ENCODE measurements around the gene NOC4L.
"Not testable (repeated sequence)": the region's sequence is repeated elsewhere in the genome, so short reads cannot be mapped to it uniquely, and the experiment has no call there.

The NOC4L gene

DNA sequence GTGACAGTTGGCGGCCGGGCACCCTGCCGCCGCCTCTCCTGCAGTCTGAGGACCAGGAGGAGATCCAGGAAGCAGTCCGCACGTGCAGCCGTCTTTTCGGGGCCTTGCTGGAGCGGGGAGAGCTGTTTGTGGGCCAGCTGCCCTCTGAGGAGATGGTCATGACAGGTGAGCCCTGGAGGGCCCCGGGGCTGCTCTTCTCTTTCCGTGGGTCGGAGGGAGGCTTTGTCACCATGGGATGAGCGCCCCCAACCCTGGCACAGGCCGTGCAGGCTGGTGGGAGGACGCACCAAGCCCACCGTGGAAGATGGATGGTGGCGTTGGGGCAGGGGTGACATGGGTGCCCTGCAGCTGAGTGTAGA lies 532 bp downstream of the NOC4L start:
- DNase-seq: no peak

DNA sequence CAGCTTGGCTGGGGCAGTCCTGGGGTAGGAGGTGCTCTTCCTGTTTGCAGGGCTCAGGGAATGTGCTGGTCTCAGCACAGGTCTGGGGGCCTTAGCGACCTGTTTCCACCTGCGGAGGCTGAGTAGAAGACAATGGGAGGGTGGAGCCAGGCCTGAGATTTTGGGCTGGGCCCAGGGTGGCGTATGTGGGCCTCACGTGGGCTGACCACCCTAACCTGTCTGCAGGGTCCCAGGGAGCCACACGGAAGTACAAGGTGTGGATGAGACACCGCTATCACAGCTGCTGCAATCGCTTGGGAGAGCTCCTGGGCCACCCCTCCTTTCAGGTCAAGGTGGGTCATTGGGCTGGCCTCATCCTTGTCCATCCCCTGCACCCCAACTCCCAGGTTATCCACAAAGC lies 1.1 kb downstream of the NOC4L start:
- DNase-seq: no peak

DNA sequence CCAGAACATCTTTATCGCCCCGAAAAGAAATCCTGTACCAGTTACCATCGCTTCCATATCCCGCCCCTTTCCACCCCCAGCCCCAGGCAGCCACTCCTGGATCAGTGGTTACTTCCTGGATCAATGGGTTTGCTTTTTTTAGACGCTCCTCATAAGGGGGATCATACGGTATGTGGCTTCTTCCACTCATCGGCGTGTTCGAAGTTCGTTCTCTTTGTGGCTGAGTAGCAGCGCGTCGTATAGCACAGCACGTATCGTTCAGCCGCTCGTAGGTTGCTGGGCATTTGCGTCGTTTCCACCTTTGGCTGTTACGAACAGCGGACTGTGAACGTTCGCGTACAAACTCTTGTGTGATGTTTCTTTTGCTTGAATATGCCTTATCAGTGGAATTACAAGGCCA lies 1.8 kb downstream of the NOC4L start:
- no peak for DNase-seq

DNA sequence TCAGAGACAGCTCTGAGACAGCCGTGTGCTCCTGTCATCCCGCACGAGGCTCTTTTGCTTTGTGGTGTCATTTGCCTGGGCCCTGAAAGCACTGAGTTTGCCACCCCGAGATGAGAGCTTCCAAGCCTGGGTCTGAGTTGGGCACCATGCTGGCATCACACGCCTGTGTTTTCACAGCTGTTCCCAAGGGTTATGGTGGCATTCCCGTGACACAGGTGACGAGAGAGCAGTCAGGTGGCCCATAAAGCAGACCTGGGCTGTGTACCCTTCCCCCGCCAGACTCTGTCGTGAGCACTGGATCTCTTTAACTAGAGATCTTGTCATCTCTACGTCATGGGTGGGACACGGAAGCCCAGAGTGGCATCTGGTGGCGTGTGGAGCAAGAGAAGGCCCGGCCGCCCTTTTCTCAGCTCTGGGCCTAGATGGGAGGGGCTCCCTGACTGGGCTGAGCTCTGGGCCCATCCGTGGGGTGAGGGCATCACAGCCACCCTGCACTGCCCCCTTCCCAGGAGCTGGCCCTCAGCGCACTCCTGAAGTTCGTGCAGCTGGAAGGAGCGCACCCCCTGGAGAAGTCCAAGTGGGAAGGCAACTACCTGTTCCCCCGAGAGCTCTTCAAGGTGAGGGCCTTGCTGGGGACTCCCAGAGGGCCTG lies 2.6 kb downstream of the NOC4L start:
- DNase-seq: no peak

DNA sequence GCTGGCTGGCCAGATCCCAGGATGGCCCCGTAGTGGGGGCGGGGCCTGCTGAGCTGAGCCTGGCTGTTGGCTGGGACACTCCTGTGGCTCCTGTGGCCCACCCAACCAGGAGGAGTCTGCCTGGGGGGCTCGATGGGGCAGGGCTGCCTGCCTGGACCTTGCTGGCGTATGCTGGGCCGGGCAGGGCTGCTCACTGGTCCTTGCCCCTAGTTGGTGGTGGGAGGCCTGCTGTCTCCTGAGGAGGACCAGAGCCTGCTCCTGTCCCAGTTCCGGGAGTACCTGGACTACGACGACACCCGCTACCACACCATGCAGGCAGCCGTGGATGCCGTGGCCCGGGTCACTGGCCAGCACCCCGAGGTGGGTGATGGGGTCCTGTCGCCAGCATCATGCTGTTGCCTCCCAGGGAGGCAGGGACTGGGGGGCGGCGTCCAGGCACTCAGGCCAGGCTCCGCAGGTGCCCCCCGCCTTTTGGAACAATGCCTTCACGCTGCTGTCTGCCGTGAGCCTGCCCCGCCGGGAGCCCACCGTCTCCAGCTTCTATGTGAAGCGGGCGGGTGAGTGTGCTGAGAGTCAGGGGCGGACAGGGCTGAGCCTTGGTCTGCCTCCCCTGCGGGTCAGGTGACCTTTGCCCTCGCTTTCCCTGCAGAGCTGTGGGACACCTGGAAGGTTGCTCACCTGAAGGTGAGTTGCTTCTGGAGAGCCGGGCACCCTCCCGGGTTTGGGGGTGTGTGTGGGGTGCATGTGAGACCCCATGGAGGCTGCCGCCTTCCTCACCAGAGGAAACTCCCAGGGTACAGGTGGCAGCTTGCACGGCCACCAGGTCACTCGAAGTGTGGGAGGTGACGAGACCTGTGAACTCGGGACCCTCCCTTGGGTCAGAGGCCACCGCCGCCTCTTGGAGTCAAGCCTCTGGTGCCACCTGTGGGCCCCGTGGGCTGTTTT lies 3.4 kb downstream of the NOC4L start:
- DNase-seq: no peak

DNA sequence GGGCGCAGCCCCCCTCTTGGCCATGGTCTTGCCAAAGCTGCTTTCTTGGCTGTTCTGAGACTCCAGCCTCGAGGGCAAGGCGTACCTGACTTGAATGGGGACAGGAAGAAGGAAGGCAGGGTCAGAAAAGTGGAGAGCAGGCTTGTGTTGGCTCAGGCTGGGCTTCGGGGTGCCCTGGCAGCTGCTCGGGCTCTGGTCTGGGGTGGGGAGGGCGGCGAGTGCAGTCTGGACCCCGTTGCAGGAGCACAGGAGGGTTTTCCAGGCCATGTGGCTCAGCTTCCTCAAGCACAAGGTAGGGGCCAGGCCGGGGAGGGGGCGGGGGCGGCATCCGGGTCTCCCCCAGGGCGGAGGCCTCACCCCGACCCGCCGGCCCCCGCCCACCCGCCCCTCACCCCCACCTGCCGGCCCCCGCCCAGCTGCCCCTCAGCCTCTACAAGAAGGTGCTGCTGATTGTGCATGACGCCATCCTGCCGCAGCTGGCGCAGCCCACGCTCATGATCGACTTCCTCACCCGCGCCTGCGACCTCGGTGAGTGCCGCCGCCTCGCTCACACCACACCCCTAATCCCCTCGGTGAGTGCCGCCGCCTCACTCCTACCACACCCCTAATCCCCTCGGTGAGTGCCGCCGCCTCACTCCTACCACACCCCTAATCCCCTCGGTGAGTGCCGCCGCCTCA lies 4.2 kb downstream of the NOC4L start:
- no peak for DNase-seq

DNA sequence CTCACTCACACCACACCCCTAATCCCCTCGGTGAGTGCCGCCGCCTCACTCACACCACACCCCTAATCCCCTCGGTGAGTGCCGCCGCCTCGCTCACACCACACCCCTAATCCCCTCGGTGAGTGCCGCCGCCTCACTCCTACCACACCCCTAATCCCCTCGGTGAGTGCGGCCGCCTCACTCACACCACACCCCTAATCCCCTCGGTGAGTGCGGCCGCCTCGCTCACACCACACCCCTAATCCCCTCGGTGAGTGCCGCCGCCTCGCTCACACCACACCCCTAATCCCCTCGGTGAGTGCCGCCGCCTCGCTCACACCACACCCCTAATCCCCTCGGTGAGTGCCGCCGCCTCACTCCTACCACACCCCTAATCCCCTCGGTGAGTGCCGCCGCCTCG lies 5.3 kb downstream of the NOC4L start:
- DNase-seq: not testable (repeated sequence)

DNA sequence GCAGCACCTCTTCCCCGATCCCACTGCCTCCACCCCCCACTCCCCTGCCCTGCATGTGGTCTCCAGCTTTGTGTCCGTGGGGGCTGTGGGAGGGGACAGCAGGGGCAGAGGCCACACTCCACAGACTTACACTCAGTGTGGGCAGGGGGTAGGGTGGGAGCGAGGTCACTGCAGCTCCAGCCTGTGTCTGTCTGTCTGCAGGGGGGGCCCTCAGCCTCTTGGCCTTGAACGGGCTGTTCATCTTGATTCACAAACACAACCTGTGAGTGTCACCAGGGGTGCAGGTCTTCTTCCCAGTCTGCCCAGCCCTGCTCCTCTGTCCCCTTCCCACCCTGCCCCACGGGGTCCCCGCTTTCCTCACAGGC lies 6.5 kb downstream of the NOC4L start:
- DNase-seq: no peak

DNA sequence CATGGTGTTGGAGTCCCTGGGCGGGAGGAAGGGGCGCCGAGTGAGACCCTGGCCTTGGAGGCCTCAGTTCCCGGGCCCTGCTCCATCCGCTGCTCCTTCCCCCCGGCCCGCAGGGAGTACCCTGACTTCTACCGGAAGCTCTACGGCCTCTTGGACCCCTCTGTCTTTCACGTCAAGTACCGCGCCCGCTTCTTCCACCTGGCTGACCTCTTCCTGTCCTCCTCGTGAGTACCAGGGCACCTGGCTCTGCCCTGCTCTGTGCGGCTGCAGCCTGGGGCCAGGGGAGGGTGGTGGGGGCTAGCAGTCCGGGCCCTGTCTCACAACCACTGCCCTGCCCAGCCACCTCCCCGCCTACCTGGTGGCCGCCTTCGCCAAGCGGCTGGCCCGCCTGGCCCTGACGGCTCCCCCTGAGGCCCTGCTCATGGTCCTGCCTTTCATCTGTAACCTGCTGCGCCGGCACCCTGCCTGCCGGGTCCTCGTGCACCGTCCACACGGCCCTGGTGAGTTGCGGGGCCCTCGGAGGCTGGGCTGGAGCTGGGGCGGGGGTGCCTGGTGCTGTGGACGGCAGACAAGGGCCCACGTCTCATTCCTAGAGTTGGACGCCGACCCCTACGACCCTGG lies 7.0 kb downstream of the NOC4L start:
- DNase-seq: no peak

DNA sequence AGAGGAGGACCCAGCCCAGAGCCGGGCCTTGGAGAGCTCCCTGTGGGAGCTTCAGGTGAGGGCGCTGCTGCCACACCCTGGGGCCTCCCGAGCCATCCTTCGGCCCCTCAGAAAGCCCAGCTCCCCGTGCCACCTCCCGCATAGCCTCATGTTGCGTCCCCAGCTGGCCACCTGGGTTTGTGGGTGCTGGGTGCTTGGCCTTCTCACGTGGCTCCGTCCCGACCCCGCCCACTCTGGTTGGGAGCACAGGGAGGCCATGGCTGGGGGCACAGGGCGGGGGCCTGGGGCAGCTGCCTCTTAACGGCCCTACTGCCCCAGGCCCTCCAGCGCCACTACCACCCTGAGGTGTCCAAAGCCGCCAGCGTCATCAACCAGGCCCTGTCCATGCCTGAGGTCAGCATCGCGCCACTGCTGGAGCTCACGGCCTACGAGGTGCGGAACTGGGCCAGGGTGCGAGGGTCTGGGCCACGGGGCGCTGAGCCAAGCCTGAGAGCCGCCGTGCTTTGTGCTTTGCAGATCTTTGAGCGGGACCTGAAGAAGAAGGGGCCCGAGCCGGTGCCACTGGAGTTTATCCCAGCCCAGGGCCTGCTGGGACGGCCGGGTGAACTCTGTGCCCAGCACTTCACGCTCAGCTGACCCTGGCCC lies 7.6 kb downstream of the NOC4L start:
- DNase-seq: no peak

DNA sequence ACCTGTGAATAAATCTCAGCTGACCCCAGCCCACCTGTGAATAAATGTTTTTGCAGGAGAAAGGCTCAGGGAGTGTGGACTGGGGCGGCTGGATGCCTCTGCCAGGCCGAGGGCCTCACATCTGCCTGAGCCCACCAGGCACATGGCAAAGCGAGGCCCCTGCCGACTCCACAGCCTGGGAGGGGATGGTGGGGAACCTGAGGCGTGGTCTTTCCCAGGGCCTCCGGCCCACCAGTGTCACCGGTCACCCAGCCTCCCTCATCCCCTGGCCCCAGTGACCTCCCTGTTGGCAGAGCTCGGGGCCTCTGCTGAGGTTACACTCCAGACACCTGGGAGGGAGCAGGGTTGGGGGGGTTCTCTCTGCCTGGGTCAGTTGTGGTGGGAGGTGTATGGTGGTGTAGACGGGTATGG lies 8.2 kb downstream of the NOC4L start:
- DNase-seq: no peak

DNA sequence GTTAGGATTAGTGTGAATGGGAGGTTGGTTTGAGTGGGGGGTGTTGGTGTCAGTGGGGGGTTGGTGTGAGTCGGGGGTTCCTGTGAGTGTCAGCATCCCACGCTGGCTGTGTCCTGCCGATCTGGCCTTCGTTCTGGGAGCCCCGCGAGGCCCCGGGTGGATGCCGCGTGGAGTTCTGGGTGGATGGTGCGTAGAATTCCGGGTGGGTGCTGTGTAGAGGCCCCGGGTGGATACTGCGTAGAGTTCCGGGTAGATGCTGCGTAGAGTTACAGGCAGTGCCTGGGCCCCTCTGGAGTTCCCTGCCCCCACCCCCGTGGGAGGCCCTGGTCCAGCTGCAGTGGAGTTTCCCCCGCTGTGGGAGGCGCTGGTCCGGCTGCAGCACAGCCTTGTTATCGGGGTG lies 8.7 kb downstream of the NOC4L start:
- no peak for DNase-seq

DNA sequence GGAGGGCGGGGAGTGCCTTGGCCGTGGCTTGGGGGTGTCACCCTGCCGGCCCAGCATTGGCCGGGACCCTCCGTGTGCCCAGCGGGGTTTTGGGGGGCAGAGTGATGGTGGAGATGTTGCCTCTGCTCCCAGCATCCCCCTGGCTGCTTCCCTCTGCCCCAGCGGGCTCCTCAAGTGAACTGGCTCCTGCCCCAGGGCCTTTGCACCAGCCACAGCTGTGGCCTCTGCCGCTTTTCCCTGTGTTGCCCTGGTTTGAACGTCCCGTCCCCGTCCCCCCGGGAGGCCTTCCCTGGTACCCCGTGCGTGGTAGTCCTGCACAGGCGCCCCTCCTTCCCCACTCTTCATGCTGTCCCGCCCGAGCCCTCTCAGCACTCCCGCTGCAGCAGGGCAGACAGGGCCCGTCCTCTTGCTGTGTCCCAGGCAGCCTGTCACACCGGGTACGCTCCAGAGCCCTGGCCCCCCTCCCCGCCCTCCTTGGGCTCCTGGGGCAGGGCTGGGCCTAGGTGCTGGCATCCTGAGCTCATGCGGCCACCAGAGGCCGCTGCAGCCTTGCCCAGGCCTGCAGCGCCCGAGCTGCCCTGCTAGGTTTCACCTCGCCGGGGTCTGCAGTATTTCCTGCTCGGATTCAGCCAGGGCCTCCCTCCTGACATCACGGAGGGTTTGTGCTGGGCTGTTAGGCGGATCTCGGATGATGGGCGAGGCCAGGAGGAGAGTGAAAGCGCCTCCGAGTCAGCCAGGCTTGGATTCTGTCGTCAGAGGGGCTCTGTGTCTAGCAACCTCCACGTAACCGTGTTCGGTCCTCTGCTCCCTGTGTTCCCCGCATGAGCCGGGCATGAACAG lies 9.5 kb downstream of the NOC4L start:
- peak; percentile 53 to 91 for DNase-seq

DNA sequence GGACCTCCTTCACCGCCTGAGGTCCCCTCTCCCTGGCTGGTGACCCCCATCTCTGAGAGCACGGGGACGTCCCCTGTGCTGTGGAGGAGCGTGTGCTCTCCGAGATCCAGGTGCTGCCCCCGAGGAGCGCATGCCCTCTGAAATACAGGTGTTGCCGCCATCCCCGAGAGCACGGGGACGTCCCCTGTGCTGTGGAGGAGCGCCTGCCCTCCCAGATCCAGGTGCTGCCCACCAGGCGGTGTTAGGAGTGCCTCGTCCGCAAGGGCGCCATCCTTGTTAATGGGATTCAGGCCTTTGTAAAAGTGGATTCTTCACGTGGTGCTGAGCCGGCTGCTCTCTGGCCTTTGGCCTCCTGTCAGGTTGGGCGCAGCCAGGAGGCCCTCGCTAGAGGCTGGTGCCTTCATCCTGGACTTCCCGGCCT lies 10.1 kb downstream of the NOC4L start:
- no peak for DNase-seq

DNA sequence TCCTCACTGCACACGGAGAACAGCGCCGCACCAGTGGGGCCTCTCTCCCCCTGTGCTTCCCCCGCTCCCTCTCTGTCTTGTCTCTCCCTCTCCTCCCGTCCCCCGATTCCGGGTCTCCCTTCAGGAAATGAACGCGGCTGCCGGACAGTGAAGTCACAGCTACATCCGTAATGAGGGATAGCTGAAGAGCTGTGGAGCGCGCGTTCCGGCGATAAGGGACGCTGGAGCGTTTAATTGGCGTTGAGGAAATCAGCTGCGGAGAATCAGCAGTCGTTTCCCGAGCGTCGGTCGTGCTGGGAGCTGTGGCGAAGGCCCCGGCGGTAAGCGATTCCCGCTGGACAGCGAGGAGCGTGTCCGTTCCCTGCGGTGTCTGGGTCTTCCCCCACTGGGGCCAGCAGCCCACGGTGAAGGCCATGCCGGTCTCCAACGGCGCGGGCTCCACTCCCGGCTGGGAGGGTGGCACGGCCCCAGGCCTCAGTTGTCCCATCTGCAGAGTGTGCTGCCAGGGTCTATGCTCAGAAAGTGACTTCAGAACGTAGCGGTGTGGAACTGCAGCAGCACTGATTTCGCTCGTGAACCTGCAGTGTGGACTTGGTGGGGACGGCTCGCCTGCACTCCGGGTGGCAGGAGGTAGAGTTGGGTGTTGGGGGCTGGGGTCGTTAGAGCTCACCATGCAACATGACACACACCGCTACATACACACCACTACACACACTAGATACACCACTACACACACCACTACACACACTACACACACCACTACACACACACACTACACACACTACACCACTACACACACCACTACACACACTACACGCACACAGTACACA lies 10.9 kb downstream of the NOC4L start:
- no peak for DNase-seq

DNA sequence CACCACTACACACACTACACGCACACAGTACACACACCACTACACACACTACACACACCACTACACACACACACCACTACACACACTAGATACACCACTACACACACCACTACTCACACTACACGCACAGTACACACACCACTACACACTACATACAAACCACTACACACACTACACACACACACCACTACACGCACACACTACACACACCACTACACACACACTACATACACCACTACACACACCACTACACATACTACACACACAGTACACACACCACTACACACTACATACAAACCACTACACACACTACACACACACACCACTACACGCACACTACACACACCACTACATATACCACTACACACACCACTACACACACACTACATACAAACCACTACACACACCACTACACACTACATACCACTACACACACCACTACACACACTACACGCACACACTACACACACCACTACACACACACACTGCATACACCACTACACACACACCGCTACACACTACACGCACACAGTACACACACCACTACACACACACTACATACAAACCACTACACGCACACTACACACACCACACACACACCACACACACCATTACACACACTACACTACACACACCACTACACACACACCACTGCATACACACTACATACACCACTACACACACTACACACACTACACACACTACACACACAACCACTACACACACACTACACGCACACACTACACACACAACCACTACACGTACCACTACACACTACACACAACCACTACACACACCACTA lies 11.7 kb downstream of the NOC4L start:
- DNase-seq: no peak

DNA sequence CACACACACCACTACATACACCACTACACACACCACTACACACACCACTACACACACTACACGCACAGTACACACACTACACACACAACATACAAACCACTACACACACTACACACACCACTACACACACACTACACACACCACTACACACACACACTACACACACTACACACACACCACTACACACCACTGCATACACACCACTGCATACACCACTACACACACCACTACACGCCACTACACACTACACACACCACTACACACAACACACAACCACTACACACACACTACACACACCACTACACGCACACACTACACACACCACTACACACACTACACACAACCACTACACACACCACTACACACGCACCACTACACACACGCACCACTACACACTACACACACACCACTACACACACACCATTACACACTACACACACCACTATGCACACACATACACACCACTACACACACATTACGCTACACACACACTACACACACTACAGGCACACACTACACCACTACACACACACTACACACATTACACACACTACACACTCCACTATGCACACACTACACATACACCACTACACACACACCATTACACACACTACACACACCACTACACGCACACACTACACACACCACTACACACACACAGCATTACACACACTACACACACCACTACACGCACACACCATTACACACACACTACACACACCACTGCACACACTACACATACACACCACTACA lies 12.5 kb downstream of the NOC4L start:
- DNase-seq: no peak

DNA sequence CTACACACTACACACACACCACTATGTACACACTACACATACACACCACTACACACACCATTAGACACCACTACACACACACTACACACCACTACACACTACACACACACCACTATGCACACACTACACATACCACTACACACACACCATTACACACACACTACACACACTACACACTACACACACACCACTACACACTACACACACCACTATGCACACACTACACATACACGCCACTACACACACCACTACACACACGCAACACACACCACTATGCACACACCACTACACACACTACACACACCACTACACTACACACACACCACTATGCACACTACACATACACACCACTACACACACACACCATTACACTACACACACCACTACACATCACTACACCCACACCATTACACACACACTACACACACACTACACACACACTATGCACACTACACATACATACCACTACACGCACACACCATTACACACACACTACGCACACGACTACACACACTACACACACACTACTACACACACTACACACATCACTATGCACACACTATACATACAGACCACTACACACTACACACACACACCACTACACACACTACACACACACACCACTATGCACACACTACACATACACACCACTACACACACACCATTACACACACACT lies 13.6 kb downstream of the NOC4L start:
- DNase-seq: no peak
